ENCODE results near the gene SFXN5. TPM values are rescaled to one million over a fixed set of nuclear protein-coding genes. Genes with fewer than 3 reads are reported as not detected.

SFXN5 gene
- total RNA-seq, 1 experiment from 2014 or later = 5.1 TPM

DNA sequence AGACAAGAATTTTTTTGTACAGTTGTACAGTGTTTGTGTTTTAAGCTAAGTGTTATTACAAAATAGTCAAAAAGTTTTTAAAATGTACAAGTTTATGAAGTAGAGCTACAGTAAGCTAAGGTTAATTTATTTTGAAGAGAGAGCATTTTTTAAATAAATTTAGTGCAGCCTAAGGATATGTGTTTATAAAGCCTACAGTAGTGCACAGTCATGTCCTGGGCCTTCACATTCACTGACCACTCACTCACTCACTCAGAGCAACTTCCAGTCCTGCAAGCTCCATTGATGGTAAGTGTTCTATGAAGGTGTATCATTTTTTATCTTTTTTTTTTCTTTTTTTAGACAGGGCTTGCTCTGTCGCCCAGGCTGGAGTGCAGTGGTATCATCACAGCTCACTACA lies 44.2 kb downstream of the SFXN5 start:
- DNase-seq = no peak
- no peak overlapping the region for H3K27ac ChIP-seq (ENCODE audit: low read length)
- no peaks in the 10 kb centered on the region for H3K4me1 ChIP-seq (ENCODE audit: low read length)
- H2AFZ ChIP-seq (ENCODE audit: low read length) = no peak overlapping the region
- H3K27me3 ChIP-seq (ENCODE audit: low read length) = no peaks in the 10 kb centered on the region
- H3K9ac ChIP-seq (ENCODE audit: low read length) = no peak overlapping the region
- no peaks in the 10 kb centered on the region for H4K20me1 ChIP-seq (ENCODE audit: insufficient read depth, low read depth, low read length)
- H3K4me3 ChIP-seq (ENCODE audit: low read length) = no peak overlapping the region
- no peaks in the 10 kb centered on the region for H3K36me3 ChIP-seq (ENCODE audit: insufficient read depth, low read length)
- H3K79me2 ChIP-seq (ENCODE audit: low read length) = no peaks in the 10 kb centered on the region
- no peak overlapping the region for H3K4me2 ChIP-seq (ENCODE audit: low read depth, low read length, poor library complexity, severe bottlenecking)
- no peaks in the 10 kb centered on the region for H3K9me3 ChIP-seq (ENCODE audit: low read length)
- no peaks in the 10 kb centered on the region for H3K9me2 ChIP-seq (replicated peaks; ENCODE audit: insufficient read depth, low read length)

DNA sequence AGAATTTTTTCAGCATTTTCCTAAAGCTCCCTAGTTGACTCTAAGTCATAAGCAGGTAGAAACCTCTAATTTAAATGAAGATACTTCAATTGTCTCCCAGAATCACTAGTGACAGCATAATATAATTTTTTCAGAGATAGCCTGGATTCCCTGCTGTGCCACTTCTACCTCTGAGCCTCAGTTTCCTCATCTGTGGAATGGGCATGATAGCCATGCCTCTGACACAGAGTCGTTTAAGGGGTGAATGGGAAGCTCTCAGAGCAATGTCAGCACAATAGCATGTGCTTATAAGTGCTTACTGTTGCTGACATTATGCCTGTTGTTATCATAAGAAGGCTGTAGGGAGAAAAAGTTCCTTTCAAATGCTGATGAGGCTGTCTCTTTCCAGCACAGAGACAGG lies 48.0 kb downstream of the SFXN5 start:
- H3K9ac ChIP-seq (ENCODE audit: low read length) = no peak overlapping the region
- no peak overlapping the region for H3K27ac ChIP-seq (ENCODE audit: low read length)
- no peaks in the 10 kb centered on the region for H4K20me1 ChIP-seq (ENCODE audit: insufficient read depth, low read depth, low read length)
- H3K4me2 ChIP-seq (ENCODE audit: low read depth, low read length, poor library complexity, severe bottlenecking) = no peak overlapping the region
- H3K4me3 ChIP-seq (ENCODE audit: low read length) = no peak overlapping the region
- no peaks in the 10 kb centered on the region for H3K79me2 ChIP-seq (ENCODE audit: low read length)
- H3K9me3 ChIP-seq (ENCODE audit: low read length) = no peaks in the 10 kb centered on the region
- H3K4me1 ChIP-seq (ENCODE audit: low read length) = no peaks in the 10 kb centered on the region
- no peaks in the 10 kb centered on the region for H3K27me3 ChIP-seq (ENCODE audit: low read length)
- H2AFZ ChIP-seq (ENCODE audit: low read length) = no peak overlapping the region
- no peaks in the 10 kb centered on the region for H3K36me3 ChIP-seq (ENCODE audit: insufficient read depth, low read length)
- no peak for DNase-seq
- no peaks in the 10 kb centered on the region for H3K9me2 ChIP-seq (replicated peaks; ENCODE audit: insufficient read depth, low read length)

DNA sequence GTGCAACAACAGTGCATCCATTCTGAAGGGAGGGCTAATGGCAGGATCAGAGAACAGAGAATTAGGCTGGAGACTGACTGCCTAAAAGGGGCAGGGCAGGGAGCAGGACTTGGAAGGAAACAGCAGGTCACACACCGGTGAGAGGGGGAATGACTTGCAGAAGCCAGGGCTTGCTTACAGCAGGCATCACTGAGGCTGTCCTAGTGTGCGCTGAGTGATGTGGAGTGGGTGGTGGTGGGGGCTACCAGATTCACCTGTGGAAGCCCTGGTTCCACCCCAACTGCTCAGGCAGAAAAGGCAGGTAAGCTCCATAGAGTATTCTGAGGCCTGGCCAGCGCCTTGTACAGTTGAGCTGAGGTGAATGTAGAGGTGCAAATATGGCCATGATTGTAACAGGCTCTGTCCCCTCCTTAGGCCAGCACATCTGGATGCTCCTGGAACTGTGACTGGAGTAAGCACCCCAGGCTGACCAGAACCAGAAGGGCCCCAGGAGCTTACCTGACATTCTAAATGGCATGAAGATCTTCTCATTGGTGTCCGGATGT lies 49.4 kb downstream of the SFXN5 start:
- H3K27ac ChIP-seq (ENCODE audit: low read length) = no peak overlapping the region
- H4K20me1 ChIP-seq (ENCODE audit: insufficient read depth, low read depth, low read length) = no peaks in the 10 kb centered on the region
- no peaks in the 10 kb centered on the region for H3K4me1 ChIP-seq (ENCODE audit: low read length)
- DNase-seq = no peak
- no peaks in the 10 kb centered on the region for H3K9me2 ChIP-seq (replicated peaks; ENCODE audit: insufficient read depth, low read length)
- no peaks in the 10 kb centered on the region for H3K27me3 ChIP-seq (ENCODE audit: low read length)
- H2AFZ ChIP-seq (ENCODE audit: low read length) = no peak overlapping the region
- no peaks in the 10 kb centered on the region for H3K79me2 ChIP-seq (ENCODE audit: low read length)
- no peak overlapping the region for H3K9ac ChIP-seq (ENCODE audit: low read length)
- no peak overlapping the region for H3K4me2 ChIP-seq (ENCODE audit: low read depth, low read length, poor library complexity, severe bottlenecking)
- H3K36me3 ChIP-seq (ENCODE audit: insufficient read depth, low read length) = no peaks in the 10 kb centered on the region
- H3K4me3 ChIP-seq (ENCODE audit: low read length) = no peak overlapping the region
- no peaks in the 10 kb centered on the region for H3K9me3 ChIP-seq (ENCODE audit: low read length)

DNA sequence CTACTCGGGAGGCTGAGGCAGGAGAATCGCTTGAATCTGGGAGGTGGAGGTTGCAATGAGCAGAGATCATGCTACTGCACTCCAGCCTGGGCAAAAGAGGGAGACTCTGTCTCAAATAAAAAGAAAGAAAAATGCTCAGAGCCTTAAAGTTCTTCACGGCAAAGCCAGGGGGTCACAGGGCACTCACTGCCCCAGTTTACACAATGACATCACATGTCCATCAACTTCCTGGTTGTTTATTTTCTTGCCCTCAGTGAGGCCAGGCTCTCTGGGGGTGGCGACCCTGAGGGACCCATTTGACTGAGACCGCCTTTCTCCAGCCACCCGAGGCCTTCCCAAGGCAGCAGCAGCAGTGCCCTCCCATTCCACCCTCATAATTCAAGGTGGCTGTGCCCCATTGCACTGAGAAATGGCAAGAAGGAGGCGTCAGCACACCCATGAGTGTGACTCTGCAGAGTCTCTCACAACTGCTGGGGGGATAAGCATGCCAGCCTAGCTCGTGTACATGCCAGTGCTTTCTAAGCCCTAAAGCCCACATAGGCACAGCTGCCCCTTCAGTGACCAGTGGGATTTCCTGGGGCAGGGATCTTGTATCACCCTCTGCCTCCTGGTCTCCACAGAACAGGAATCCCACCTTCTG lies 50.0 kb downstream of the SFXN5 start:
- Histone ChIP-seq H2AFZ (ENCODE audit: low read length) (no peak overlapping the region), H3K9me2 (replicated peaks; ENCODE audit: insufficient read depth, low read length) (no peaks in the 10 kb centered on the region), H3K27ac (ENCODE audit: low read length) (no peak overlapping the region), H3K4me2 (ENCODE audit: low read depth, low read length, poor library complexity, severe bottlenecking) (no peak overlapping the region), H4K20me1 (ENCODE audit: insufficient read depth, low read depth, low read length) (no peaks in the 10 kb centered on the region), H3K27me3 (ENCODE audit: low read length) (no peaks in the 10 kb centered on the region), H3K9ac (ENCODE audit: low read length) (no peak overlapping the region), H3K4me3 (ENCODE audit: low read length) (no peak overlapping the region), H3K36me3 (ENCODE audit: insufficient read depth, low read length) (no peaks in the 10 kb centered on the region), H3K4me1 (ENCODE audit: low read length) (no peaks in the 10 kb centered on the region), H3K9me3 (ENCODE audit: low read length) (no peaks in the 10 kb centered on the region), H3K79me2 (ENCODE audit: low read length) (no peaks in the 10 kb centered on the region)
- DNase-seq = no peak

DNA sequence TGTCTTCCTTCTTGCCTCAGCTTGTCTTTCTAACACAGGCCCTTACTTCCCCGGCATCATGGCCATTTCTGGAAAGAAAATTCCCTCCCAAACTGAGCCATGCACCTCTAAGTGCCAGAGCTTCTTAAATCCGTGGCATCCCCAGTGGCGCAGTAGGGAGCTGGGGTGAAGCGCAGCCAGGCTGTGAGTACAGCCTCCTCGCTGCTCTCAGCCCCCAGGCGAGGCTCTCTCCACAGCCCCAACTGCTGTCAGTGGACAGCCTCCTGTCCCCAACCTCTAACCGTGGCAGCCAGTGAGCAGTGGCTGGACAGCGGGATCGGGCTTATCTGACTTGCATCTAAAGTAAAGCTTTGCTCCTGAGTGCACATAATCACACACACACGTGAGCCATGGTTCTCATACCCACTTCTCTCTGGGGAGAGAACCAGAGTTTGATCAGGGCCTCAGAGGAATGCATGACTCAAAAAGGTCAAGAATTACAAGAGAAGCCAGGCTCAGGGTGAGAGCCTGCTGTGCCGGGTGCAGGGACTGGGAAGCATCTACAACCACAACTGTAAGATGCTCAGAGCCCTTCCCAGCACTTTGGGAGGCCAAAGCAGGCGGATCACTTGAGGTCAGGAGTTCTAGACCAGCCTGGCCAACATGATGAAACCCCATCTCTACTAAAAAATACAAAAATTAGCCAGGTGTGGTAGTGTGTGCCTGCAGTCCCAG lies 50.7 kb downstream of the SFXN5 start:
- Histone ChIP-seq H3K4me3 (ENCODE audit: low read length) (no peak overlapping the region), H3K36me3 (ENCODE audit: insufficient read depth, low read length) (no peaks in the 10 kb centered on the region), H3K27me3 (ENCODE audit: low read length) (no peaks in the 10 kb centered on the region), H3K4me2 (ENCODE audit: low read depth, low read length, poor library complexity, severe bottlenecking) (no peak overlapping the region), H4K20me1 (ENCODE audit: insufficient read depth, low read depth, low read length) (no peaks in the 10 kb centered on the region), H3K9me3 (ENCODE audit: low read length) (no peaks in the 10 kb centered on the region), H2AFZ (ENCODE audit: low read length) (no peak overlapping the region), H3K9me2 (replicated peaks; ENCODE audit: insufficient read depth, low read length) (no peaks in the 10 kb centered on the region), H3K9ac (ENCODE audit: low read length) (no peak overlapping the region), H3K27ac (ENCODE audit: low read length) (no peak overlapping the region), H3K79me2 (ENCODE audit: low read length) (no peaks in the 10 kb centered on the region), H3K4me1 (ENCODE audit: low read length) (no peaks in the 10 kb centered on the region)
- no peak for DNase-seq

DNA sequence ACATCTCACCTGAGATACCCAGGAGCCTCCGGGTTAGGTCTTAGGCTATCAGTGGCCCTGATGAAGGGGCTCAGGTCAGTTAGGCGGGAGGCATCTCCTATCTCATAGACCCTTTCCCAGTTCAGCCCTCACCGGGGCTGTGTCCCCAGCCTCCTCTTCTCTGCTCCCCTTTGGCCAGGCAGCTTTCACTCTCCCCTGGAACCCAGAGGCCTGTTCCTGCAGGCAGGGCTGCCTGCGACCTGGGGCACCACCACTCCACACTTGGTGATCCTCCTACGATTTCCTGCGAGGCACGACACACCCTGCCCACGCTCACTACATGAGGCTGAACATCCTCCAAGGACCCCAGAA lies 51.2 kb downstream of the SFXN5 start:
- Histone ChIP-seq H3K36me3 (ENCODE audit: insufficient read depth, low read length) (no peaks in the 10 kb centered on the region), H3K27ac (ENCODE audit: low read length) (no peak overlapping the region), H3K27me3 (ENCODE audit: low read length) (no peaks in the 10 kb centered on the region), H3K4me1 (ENCODE audit: low read length) (no peaks in the 10 kb centered on the region), H3K79me2 (ENCODE audit: low read length) (no peaks in the 10 kb centered on the region), H3K9me3 (ENCODE audit: low read length) (no peaks in the 10 kb centered on the region), H3K9ac (ENCODE audit: low read length) (no peak overlapping the region), H2AFZ (ENCODE audit: low read length) (no peak overlapping the region), H4K20me1 (ENCODE audit: insufficient read depth, low read depth, low read length) (no peaks in the 10 kb centered on the region), H3K4me3 (ENCODE audit: low read length) (no peak overlapping the region), H3K4me2 (ENCODE audit: low read depth, low read length, poor library complexity, severe bottlenecking) (no peak overlapping the region), H3K9me2 (replicated peaks; ENCODE audit: insufficient read depth, low read length) (no peaks in the 10 kb centered on the region)
- DNase-seq = no peak

DNA sequence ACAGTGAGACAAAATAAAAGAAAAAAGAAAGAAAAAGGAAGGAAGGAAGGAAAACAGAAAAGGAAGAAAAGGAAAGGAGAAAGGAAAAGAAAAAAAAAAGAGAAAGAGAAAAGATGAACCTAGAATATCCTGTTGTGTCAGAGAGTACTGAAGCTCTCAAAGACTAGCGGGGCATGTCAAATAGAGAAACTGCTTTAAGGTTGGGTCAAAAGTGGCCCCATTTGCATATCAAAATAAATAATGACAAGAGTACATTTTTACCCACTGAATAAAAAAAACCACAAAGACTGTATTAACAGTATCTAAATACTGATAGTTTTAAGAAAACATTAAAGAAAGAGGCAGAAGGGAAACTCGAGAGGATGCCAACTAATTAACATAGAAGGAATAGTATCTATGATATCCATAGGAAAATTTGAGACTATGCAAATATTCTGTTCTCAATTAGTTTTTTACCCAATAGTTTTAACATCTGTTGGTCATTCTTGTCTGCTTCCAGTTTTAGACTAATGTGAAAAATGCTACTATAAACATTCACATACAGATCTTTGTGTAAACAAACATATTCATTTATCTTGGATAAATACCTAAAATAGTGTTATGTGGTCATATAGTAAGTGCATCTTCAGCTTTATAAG lies 53.2 kb downstream of the SFXN5 start:
- H2AFZ ChIP-seq (ENCODE audit: low read length) = no peak overlapping the region
- H3K4me2 ChIP-seq (ENCODE audit: low read depth, low read length, poor library complexity, severe bottlenecking) = no peak overlapping the region
- no peak overlapping the region for H3K27ac ChIP-seq (ENCODE audit: low read length)
- no peaks in the 10 kb centered on the region for H3K36me3 ChIP-seq (ENCODE audit: insufficient read depth, low read length)
- no peaks in the 10 kb centered on the region for H3K9me2 ChIP-seq (replicated peaks; ENCODE audit: insufficient read depth, low read length)
- no peak overlapping the region for H3K4me3 ChIP-seq (ENCODE audit: low read length)
- no peak overlapping the region for H3K9ac ChIP-seq (ENCODE audit: low read length)
- H3K79me2 ChIP-seq (ENCODE audit: low read length) = no peaks in the 10 kb centered on the region
- no peak for DNase-seq
- peaks cover 4% of the 10 kb centered on the region for H3K4me1 ChIP-seq (ENCODE audit: low read length)
- no peaks in the 10 kb centered on the region for H4K20me1 ChIP-seq (ENCODE audit: insufficient read depth, low read depth, low read length)
- no peaks in the 10 kb centered on the region for H3K9me3 ChIP-seq (ENCODE audit: low read length)
- H3K27me3 ChIP-seq (ENCODE audit: low read length) = no peaks in the 10 kb centered on the region

DNA sequence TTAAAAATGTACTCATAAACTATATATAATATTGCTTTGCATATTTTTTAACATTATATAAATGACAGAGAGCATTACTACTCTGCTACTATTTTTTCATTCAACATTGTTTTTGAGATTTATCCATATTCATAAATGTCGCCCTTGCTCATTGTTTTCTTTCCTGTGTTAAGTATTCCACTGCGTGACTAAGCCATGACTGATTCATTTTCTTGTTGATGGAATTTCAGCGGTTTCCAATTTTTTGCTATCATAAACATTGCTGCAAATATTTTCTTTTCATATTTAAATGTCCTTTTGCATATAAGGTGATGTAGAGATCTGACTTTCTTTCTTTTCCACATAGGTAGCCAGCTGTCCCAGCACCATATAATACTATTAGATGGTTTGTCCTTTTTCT lies 57.6 kb downstream of the SFXN5 start:
- H3K79me2 ChIP-seq (ENCODE audit: low read length) = no peaks in the 10 kb centered on the region
- no peaks in the 10 kb centered on the region for H3K9me3 ChIP-seq (ENCODE audit: low read length)
- no peaks in the 10 kb centered on the region for H3K36me3 ChIP-seq (ENCODE audit: insufficient read depth, low read length)
- no peaks in the 10 kb centered on the region for H4K20me1 ChIP-seq (ENCODE audit: insufficient read depth, low read depth, low read length)
- no peak overlapping the region for H2AFZ ChIP-seq (ENCODE audit: low read length)
- H3K4me3 ChIP-seq (ENCODE audit: low read length) = no peak overlapping the region
- DNase-seq = no peak
- no peaks in the 10 kb centered on the region for H3K9me2 ChIP-seq (replicated peaks; ENCODE audit: insufficient read depth, low read length)
- no peak overlapping the region for H3K27ac ChIP-seq (ENCODE audit: low read length)
- no peak overlapping the region for H3K9ac ChIP-seq (ENCODE audit: low read length)
- no peaks in the 10 kb centered on the region for H3K27me3 ChIP-seq (ENCODE audit: low read length)
- H3K4me1 ChIP-seq (ENCODE audit: low read length) = peaks cover 4% of the 10 kb centered on the region
- no peak overlapping the region for H3K4me2 ChIP-seq (ENCODE audit: low read depth, low read length, poor library complexity, severe bottlenecking)

Measured in Karpas-422 (cell line).